ENCODE measurements around the gene RPP38. TPM values are rescaled to one million over a fixed set of nuclear protein-coding genes. Genes with fewer than 3 reads are reported as not detected.
A peak's percentile ranks its signal among the peaks of the same experiment; 100 is the strongest.

The RPP38 gene
- total and polyA plus RNA-seq, 2 of the 4 experiments (the other 2 are of a cell fraction) = 12.4 to 19.0 TPM

DNA sequence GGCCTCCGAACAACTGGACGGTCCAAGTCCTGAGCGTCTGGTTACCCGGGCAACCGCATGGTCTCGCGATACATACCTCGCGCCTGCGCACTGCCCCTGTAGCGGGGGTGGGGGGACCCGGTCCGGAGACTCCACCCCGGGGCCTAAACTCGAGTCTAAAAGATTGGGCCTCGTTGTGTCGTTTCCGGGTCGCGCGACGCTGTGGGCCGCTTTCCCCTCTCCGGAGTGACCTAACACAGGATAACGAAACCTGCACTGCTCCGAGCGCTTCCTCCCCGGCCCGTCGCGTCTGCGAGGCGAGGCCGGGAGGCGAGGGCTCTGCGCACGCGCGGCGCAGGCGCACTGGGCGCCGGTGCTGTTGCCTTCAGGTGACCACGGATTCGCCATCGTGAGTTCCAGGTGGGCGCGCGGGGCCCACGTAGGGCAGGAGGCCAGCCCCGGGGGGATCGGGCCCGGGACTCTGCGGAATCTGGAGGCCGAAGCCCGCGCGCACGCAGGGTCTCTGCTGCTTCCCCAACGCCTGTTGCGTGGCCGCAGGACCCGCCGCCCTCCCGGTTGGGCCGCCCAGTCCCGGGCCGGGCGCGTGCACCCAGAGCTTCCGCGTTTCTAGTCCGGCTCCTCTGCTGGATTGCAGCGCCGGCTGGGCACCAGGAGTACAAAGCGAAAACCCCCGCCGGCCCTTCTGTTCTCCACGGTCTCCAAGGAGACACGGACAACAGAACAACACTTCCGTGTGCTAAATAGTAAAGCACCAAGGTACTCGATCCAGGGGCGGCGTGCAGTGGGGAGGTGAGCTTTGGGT lies at the start of gene RPP38 (continued):
- no peak for TF ChIP-seq SMC3 (IDR thresholded peaks at IDR 0.05; ENCODE audit: low read depth, low read length)
- 0 out of 2 replicates have a peak, but pooled peaks have one; percentile 28 for TF ChIP-seq CHD1 (IDR thresholded peaks at IDR 0.05; ENCODE audit: low read depth, low read length)
- no peak for TF ChIP-seq RAD21 (IDR thresholded peaks at IDR 0.05; ENCODE audit: low read length)
- no peak for TF ChIP-seq ELK1 (IDR thresholded peaks at IDR 0.05; ENCODE audit: borderline replicate concordance, low read depth, low read length)

DNA sequence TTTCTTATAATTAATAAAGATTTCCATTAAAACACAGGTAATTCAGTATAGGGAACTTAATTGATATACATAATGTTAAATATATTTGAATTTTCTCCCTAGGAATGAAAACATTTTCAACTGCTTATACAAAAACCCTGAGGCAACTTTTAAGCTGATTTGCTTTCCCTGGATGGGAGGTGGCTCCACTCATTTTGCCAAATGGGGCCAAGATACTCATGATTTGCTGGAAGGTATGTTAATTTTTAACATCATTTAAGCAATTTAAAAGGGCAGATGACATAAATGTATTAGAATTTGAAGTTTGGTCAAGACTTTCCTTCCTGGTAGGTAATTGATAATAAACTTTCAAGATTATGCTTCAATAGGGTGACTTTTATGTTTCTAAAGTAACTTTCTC lies 47.6 kb upstream of the RPP38 start:
- H3K4me1 ChIP-seq (ENCODE audit: control insufficient read depth, insufficient read depth, low read length) = peaks cover 9% of the 10 kb centered on the region
- H3K4me3 ChIP-seq (ENCODE audit: insufficient read depth, low read depth, low read length) = no peak overlapping the region
- TF ChIP-seq MAFK (IDR thresholded peaks at IDR 0.05; ENCODE audit: low read depth, low read length) (no peak), MXI1 (IDR thresholded peaks at IDR 0.05; ENCODE audit: borderline replicate concordance, low read depth, low read length) (no peak), FOS (IDR thresholded peaks at IDR 0.05; ENCODE audit: low read depth, low read length) (no peak), SMC3 (IDR thresholded peaks at IDR 0.05; ENCODE audit: low read depth, low read length) (no peak), USF2 (IDR thresholded peaks at IDR 0.05; ENCODE audit: low read depth, low read length) (no peak), BHLHE40 (IDR thresholded peaks at IDR 0.05; ENCODE audit: low read depth, low read length) (no peak), MAZ (IDR thresholded peaks at IDR 0.05; ENCODE audit: borderline replicate concordance, low read depth, low read length) (no peak)
- CTCF ChIA-PET = no interaction called here
- H2BK120ac ChIP-seq (ENCODE audit: low read depth, low read length) = no peak overlapping the region
- no peak overlapping the region for H2BK15ac ChIP-seq (ENCODE audit: low read depth, low read length)
- H3K27ac ChIP-seq (ENCODE audit: insufficient read depth, low read length) = no peak overlapping the region
- 0 out of 2 replicates have a peak, but pooled peaks cover 3% of the 10 kb centered on the region for H3K9me1 ChIP-seq (ENCODE audit: insufficient read depth, low read length)
- POLR2A ChIA-PET (ENCODE audit: unreplicated experiment) = no interaction called here
- no peak for DNase-seq
- no peaks in the 10 kb centered on the region for H4K20me1 ChIP-seq (ENCODE audit: insufficient read depth, low read length)
- intact Hi-C loops (cut with micrococcal nuclease) = no loop called here
- H2AFZ ChIP-seq (replicated peaks; ENCODE audit: low read length, poor library complexity) = no peak overlapping the region
- no peak overlapping the region for H3K4ac ChIP-seq (ENCODE audit: low read depth, low read length)
- no peak overlapping the region for H3K9ac ChIP-seq (ENCODE audit: low read depth, low read length)
- no peak overlapping the region for H2AK9ac ChIP-seq (replicated peaks; ENCODE audit: low read depth, low read length, poor library complexity)
- no peak overlapping the region for H2AK5ac ChIP-seq (ENCODE audit: low read depth, low read length)
- no peak for ATAC-seq (ENCODE audit: low read depth)
- H4K5ac ChIP-seq (ENCODE audit: low read depth, low read length) = no peak overlapping the region
- no peak overlapping the region for H3K4me2 ChIP-seq (ENCODE audit: low read depth, low read length)
- H3K56ac ChIP-seq (ENCODE audit: extremely low read depth, insufficient read depth, low read length) = no peak overlapping the region
- dilution Hi-C loops (cut with HindIII; ENCODE audit: low sequenced_read_pairs, unreplicated experiment) = no loop called here
- H3K27me3 ChIP-seq (ENCODE audit: control insufficient read depth, insufficient read depth, low read length) = no peaks in the 10 kb centered on the region; the same call in 1 of the 2 replicates
- no peaks in the 10 kb centered on the region for H3K79me1 ChIP-seq (ENCODE audit: low read depth in 1 of 2, low read length in 2 of 2)
- no peak overlapping the region for H4K91ac ChIP-seq (ENCODE audit: insufficient read depth, low read depth, low read length)
- H2BK20ac ChIP-seq (ENCODE audit: low read depth, low read length) = no peak overlapping the region
- H3K18ac ChIP-seq (ENCODE audit: low read depth, low read length) = no peak overlapping the region
- no peaks in the 10 kb centered on the region for H3K36me3 ChIP-seq (ENCODE audit: control insufficient read depth, insufficient read depth, low read length)
- no peak overlapping the region for H2BK5ac ChIP-seq (ENCODE audit: low read depth, low read length, poor library complexity, severe bottlenecking)
- in situ Hi-C loops (cut with MboI; ENCODE audit: low sequenced_read_pairs) = no loop called here
- no peak overlapping the region for H3K23ac ChIP-seq (ENCODE audit: low read depth, low read length)
- H4K8ac ChIP-seq (ENCODE audit: low read depth in 2 of 2, low read length in 2 of 2) = no peak overlapping the region
- H3K9me3 ChIP-seq (ENCODE audit: control insufficient read depth, insufficient read depth, low read length) = no peaks in the 10 kb centered on the region
- no peak overlapping the region for H3K14ac ChIP-seq (replicated peaks; ENCODE audit: low read depth, low read length)
- BruUV-seq (replicated peaks) = no TSS peak
